GM21381 (cell line): ENCODE results near the gene IL1RAPL1.

Experiments
- ATAC-seq: cut with Tn5 transposase; IDR thresholded peaks from one replicate; pipeline ENCODE4 v1.9.1; 2021; ENCODE audit warnings: mild to moderate bottlenecking, moderate library complexity; ENCODE audit not compliant: unreplicated experiment

IL1RAPL1 gene

DNA sequence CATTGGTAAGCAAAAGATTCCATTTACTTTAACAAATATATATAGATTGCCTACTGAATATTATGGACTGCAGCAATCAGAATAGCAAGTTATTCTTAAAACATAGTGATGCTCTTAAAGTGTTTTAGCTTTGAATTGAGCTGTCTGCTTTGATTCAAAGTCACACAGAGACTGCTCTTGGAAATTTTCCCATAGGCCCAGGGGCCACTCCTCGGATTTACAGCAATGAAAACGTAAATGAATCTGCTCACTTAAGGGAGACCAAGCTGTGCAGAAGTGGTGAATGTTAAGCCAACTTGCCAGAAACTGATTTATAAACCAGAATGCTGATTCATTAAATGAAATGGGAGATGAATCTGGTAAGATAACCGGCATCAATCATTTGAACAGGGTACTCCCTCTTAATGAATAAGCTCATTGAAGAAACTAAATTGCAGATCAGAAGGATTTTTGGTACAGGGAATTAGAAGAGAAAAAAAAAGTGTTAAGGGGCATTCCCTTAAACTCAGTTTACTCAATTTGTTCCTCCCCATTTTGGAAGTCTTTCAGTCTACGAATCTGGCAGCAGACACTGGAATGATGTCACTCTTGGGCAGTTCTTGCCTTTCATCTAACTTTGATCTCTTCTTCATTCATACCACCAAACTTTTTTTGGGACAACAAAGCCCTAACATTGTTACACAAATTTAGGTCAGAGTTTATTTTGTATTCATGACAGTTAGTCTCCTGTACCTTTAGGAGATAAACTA, 1264.8 kb downstream of the IL1RAPL1 start:
- no peak for ATAC-seq

DNA sequence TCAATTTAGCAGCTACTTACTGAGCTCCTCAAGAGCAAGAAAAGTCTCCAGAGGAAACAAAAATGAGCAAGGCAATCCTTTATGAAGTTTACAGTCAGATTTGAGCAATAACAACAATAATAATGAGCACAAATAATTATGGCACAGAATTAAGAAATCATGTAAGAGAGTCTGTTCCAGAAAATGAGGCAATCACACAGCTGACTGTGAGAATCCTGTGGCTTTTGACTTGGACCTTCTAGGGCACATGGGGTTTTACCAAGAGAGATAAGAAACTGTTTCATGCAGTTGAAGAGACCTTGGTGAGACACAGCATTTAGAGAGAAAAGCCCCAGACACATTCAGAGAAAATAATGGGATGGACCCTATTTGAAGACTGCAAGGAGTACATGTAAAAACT, 1265.5 kb downstream of the IL1RAPL1 start:
- ATAC-seq, result no peak

DNA sequence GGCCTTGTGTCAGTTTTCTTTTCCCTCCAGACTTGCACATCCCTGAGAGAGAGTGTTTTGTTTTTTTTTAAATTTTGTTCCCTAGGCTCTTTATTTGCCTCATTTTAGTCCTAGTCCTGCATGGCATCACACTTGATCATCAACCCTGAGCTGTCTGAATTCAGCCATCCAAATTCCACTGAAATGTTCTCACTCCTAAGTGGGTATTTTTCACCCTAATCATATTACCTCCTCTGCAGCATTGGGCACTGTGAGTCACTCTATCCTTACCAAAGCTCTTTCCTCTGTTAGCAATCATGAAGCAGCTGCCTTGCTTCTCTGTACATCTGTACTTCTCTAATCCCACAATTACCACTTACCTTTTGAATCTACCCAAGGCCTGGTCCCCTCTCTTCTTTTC, 1271.5 kb downstream of the IL1RAPL1 start:
- ATAC-seq, result no peak

DNA sequence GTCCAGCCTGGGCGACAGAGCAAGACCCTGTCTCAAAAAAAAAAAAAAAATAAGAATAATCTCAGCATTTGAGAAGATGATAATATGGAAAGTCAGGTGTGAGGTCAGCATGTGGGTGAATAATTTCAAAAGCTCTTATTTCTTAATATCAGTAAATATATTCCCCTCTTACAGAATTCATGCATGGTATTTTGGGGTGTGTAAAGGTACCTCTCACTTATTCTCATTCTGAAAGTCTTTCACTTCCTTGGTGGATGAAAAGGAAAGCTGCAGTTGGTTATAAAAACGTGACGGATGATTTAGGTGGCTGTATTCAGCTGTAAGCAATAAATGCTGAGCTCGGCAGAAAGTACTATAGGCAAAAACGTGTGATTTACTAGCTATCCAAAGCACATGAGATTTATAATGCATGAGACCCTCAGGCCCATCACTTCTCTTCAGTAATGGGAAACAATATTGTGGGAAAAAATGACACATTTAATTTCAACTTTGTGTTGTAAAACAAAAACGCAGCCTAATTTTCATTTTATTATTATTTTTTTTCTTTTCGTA, 1275.0 kb downstream of the IL1RAPL1 start:
- ATAC-seq, result no peak

DNA sequence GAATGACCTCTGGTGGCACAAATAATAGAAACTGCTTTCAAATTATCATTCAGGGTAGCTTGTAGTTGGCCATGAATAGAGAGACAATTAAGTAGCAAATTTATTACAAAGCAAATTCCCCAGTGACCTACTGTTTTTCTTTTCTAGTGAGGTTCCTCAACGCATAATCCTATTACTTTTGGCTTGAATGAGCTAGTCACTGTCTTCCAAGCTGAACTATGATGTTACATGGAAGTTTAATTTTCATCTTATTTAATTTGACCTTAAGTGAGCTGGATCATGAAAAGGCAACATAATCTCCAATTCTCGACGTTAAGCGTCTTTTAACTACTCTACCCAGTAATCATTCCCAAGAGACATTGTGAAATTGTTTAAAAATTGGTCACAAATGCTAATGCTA, 1280.7 kb downstream of the IL1RAPL1 start:
- no peak for ATAC-seq

DNA sequence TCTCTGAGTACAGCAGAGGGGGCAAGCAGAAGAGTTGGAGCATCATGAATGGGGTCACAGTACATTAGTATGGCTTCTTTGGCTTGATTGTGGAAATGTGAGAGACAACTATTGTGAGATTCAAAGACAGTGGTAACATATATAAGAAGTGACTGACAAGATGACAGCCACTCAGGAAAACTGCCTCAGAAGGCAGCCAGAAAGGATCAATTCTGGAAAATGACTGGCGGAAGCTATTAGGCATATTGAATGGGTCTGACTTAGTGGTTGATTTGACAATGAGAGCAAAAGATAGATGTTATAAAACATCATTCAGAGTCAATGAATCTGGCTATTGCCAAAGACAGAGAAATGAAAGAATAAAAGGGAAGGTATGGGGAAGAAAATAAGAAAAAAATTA, 1282.6 kb downstream of the IL1RAPL1 start:
- ATAC-seq, result no peak

DNA sequence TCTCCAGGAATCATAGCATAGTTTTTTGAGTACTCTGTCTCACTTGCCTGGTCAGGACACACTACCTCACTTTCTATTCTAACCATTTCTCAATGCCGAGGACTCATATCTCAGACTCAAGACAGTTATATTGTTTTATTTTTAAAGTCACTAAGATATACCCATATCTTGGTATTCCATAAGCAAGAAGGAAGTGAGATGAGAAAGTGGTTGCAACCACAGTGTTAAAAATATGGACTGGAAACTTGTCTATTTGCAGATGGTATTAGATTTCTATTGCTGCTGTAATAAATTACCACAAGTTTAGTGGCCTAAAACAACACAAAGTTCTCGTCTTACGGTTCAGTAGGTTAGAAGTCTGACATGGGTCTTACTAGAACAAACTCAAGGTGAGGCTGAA, 1283.4 kb downstream of the IL1RAPL1 start:
- no peak for ATAC-seq

DNA sequence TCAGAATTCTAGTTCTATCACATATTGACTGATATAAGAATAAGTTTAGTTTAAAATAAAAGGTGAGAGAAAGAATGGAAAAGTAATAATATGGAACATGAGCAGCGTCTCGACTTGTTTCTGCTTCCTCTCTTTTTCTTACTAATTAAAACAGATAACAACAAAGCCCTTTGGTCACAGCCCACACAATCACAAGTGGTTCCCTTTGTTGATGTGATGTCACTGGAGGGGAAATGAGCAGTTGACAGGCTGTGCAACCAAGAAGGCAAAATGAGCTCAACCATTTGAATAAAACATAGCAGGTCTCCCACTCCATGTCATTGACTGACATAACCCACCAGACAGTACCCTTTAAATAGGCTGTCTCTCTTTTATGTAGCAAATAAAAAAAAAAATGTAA, 1285.6 kb downstream of the IL1RAPL1 start:
- ATAC-seq, result no peak

DNA sequence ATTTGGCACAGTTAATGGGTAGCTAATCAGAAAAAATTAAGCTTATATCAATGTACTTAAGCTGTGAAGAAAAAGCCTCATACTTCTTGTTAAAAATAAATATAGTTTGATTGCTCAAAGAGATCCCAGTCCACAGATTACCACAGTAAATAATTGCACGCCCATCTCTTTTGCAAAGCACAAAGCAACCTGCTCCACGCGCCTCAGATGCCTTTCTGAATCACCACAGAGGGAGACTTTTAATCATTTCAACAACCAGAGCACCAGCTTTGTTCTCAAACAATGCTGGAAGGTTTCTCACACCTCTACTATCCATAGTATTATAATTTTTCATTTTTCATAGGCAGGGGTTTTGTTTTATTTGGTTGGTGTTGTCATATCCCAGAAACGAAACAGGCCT, 1289.5 kb downstream of the IL1RAPL1 start:
- ATAC-seq, result no peak

DNA sequence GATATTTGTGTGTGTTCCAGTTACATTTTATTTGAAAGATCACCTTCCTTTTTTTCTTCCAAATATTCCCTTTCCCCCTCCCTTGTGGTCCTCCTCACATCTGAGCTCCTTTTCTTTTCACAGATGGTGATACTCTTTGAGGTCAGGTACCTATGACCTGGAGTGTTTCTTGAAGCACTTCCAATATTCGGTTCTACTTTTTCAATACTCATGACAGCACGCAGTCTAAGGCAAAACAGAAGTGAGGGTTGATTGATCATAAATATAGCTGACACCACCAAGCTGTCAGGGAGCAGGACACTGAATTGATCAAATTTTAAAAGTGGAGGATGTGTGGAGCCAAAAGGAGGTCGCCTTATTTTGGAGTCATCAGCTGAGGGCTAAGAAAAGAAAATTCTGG, 1293.7 kb downstream of the IL1RAPL1 start:
- ATAC-seq, result no peak

DNA sequence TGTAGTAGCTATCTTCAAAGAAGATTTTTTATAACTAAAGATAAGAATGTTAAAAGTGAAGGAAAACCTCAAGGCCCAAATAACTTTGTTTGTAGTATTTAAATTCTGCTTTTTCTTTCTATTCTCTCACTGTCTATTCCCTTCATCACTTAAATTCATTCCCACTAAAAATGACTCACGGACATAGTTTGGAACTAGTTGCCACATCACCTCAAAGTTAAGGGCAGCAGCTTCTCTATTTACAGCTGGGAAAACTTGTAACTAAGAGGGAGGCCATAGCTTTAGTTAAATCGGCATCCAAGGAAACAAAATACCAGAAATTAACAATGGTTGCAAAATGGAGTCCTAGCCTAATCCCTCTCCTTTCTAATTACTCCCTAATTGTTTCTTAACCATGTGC, 1302.8 kb downstream of the IL1RAPL1 start:
- no peak for ATAC-seq

DNA sequence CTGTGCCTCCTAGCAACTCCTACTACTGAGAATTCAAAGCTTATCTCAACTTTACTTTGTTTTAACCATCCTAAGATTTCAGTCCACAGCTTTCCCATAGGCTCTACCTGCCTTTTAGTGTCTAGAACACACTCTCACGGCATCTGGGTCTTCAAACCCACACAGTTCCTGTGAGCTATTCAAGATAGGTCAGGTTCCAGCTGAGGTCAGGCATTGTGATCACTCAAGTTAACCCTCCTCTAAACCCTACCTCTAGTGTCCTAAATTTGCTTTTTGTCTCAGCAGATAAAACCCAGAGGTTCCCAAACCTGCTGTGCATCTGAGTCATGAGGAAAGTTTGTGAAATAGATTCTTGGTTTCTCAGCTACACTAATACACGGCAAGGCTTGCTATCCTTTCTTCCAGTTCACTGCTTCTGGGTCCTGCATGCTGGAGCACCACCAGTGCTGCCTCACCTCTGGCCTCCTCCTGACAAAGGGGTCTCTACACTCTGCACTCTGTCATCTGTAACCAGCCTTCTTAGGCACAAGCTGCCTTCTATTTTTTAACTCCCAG, 1303.5 kb downstream of the IL1RAPL1 start:
- no peak for ATAC-seq

DNA sequence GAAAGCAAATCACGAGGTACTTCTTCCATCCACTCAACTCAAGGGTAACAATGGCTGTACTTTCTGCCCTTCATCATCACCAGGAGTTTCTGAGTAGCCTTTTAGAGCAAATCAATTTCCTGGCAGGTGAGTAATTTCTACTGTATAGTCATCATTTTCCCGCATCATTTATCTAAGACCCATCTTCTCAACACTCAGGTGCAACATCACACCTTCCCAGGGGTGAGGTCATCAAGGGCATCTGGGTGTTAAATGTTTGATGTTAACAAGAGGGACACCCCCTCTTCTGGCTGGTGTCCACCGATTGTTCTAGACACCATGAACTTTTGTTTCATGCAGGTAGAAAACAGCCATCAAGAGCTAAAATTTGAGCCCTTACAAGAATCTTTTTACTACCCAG, 1314.8 kb downstream of the IL1RAPL1 start:
- no peak for ATAC-seq

DNA sequence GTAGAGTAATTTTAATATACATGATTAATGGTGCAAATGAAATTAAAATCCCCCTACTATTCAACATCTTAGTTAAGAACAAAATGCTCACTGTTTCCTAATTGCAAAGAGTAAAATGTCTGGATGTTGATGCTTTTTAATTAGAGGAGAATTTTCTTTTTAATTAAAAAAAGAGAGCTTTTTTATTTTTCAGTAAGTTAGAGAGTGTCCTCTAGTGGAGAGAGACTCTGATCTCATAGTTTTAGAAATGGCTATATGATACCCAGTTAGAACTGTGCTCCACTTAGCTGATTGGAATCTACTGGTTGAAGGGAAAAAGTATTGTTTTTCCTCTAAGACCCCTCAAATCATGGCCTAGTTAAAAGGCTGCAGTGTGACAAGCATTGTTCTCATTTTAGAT, 1316.1 kb downstream of the IL1RAPL1 start:
- ATAC-seq, result no peak

DNA sequence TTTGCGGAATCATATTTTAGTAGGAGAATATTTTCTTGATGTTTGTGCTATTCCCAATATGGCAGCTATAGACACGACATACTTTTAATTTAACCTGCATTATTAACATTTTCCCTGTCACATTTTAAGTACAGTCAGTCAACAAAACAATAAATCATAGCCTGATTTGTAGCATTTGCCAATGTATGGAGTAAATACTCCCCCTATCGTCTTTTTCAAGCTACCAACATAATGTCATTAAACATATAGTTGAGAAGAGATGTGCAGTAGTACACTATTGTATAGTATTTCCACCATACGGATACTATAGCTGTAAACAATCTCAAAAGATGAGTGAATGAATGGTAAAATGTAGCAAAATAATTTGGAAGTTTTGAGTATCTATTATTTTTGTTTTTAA, 1324.4 kb downstream of the IL1RAPL1 start:
- no peak for ATAC-seq

DNA sequence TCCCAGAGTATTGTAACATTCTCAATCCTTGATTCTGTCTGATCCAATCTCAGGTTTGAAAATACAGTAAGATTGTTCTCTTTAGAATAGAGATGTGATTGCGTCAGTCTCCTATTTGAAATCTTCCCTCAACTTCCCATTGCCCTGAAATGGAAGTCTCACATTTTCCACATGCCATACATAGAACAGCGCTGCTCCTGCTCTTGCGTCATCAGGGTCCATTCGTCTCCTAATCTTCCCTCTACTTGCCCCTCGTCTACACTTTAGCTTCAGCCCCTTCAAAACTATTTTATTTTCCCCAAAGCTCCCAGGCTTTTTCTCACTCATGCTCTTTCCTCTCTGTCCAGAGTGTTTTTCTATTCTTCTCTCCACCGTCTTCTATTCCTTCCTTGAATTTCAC, 1326.4 kb downstream of the IL1RAPL1 start:
- no peak for ATAC-seq

DNA sequence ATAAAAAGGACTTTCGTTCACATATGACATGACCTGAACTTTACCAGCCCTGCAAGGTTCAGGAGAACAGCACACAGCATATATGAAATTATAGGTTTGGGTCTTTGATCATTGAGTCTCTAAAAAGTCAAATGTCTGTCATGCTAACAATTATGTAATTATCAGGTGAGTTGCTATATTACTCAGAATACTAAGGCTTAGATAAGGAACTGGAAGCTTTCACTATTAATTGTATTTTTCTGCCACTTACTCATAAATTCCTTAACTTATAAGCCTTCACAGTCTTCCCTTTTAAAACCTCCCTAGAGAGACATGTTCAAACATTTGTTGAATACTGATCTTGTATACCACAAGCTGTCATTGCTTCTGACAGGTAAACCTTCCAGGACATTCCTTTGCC, 1335.4 kb downstream of the IL1RAPL1 start:
- no peak for ATAC-seq

DNA sequence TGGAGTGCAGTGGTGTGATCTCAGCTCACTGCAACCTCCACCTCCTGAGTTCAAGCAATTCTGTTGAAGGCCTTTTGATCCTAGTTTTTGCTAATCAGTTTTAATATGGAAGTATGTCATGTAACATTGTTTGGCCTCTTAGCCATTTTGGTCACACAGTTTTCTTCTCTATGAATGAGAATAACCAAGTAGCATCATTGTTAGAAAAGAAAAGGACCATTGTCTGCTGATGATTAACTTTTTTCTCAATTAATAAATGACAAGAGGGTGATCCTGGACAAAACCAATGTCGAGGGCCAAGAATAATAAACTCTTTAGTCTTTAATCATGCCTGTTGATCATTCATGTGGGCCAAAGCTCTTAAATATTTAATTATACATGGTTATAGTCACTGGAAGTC, 1338.8 kb downstream of the IL1RAPL1 start:
- no peak for ATAC-seq

DNA sequence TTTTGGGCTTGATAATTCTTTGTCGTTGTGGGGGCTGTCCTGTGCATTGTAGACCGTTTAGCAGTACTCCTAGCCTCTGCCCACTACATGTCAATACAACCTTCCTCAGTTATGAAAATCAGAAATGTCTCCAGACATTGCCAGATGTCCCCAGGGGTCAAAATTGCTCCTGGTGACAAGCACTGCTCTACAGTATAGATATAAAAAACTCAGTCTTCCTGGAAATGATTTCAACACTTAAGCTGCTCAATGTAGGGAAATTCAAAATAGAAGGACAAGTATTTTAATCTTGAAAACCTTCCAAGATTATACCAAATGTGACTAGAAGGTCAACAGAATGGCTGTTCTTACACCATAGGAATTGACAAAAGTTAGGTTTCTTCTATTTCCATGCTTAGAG, 1339.4 kb downstream of the IL1RAPL1 start:
- no peak for ATAC-seq

DNA sequence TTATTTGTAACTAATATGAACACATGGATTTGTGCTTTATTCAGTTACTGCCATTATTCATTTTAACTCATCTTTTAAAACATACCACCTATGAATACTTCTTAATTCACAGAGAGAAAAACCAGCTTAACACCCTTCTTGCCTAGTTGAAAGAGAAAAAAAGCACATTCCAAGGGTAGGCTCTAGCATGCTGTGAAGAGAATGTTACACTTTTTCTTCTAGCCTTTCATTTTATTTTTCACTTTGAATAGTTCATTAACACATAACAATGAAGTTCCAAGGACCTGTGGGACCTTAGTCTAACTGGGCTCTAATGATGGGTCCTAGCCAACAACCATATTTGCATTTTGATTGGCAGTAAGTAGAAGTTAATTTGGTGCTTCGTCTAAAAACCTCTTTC, 1348.2 kb downstream of the IL1RAPL1 start:
- ATAC-seq, result no peak

DNA sequence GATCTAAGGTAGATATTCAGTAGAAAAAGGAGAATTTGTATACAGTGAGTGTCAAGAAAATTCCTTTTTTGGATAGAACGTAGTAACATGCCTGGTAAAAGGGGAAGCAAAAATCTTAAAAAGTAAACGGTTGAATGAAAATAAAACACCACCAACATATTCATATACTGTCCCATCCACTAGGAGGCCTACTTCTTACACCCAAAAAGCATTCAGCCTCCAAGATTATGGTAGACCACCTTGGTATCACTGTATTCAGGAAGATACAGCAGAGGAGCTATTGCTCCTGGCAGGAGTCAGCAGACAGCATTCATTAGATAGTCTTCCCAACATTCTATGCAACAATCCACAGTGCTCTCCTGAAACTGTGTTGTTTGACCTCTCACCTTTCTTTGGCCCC, 1353.5 kb downstream of the IL1RAPL1 start:
- ATAC-seq, result no peak

DNA sequence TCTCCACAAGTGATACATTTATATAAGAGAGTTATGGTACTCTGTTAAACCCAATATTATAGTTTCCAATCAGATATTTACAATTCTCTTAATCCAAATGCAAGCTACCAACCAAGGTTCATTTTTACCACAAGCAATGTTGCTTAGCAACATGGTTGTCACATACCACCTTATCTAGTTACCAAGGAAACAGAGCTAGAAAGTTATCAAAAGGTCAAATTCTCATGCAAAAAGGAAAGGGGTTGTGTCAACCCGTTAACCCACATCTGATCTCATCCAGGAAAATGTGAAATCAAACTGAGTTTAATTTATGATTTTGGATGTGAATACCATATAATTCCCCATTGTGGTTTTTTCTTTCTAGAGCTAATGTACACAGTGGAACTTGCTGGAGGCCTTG, 1354.0 kb downstream of the IL1RAPL1 start:
- no peak for ATAC-seq

DNA sequence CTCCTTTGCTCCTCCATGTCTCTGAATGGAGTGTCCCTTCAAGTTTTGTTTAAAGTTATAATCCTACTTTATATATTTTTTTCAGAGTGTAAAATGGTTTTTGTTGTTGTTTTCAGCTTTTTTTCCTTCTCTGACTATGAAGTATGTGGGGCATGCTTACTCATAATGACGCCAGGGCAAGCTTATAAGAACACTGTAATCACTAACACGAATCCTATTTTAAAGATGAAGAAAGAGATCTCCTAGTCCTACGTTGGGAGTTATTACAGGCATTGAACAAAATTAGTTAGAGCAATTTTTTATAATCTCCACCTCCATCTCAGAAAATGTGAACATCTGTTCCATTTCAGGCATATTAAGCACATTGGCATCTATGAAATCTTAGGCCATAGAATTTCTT, 1360.0 kb downstream of the IL1RAPL1 start:
- ATAC-seq, result no peak
